PC-3 (cell line): ENCODE data around the gene TNP1. TPM values are rescaled to one million over a fixed set of nuclear protein-coding genes. Genes with fewer than 3 reads are reported as not detected.

Experiments
- ATAC-seq: fragments of 200-7000 bp; cut with Tn5 transposase; 2 replicates; pipeline ENCODE4 v1.9.1; 2020; ENCODE audit warnings: mild to moderate bottlenecking, moderate library complexity
- BruUV-seq: library from RNA; stranded (reverse); fragments of 400-500 nt; replicated peaks from 2 replicates; lab custom pipeline; 2021; lab: Mats Ljungman, UMichigan
- CTCF ChIA-PET: fragments of 300-600 bp; sonication (Branson Sonifier 250); formaldehyde crosslinking; loops from one replicate; lab custom pipeline; 2022; ENCODE audit warnings: antibody characterized with exemption; lab: Charles Lee
- POLR2A ChIA-PET: fragments of 300-600 bp; sonication (Branson Sonifier 250); formaldehyde crosslinking; loops from one replicate; lab custom pipeline; 2022; ENCODE audit warnings: antibody characterized with exemption; ENCODE audit not compliant: unreplicated experiment; lab: Charles Lee
- DNase-seq: peaks from one replicate; pipeline ENCODE4 v3.0.0-alpha.2; 2015
- H2AFZ ChIP-seq: fragments of 300-600 bp; sonication (generic); 2 replicates; pipeline ENCODE4 v1.6.0; 2016; ENCODE audit warnings: antibody characterized with exemption, low read length
- H3F3A ChIP-seq: fragments of 300-600 bp; sonication (generic); one replicate; pipeline ENCODE4 v1.6.0; 2017; ENCODE audit warnings: antibody characterized with exemption, low read length, control low read depth, mild to moderate bottlenecking; ENCODE audit not compliant: unreplicated experiment
- H3K27ac ChIP-seq: fragments of 300-600 bp; sonication (generic); 2 replicates; pipeline ENCODE4 v1.5.1; 2016; ENCODE audit warnings: mild to moderate bottlenecking, low read length
- H3K27me3 ChIP-seq: fragments of 300-600 bp; sonication (generic); 2 replicates; pipeline ENCODE4 v1.6.1; 2016; ENCODE audit warnings: low read length, mixed read lengths
- H3K36me3 ChIP-seq: fragments of 300-600 bp; sonication (generic); 2 replicates; pipeline ENCODE4 v1.6.1; 2016; ENCODE audit warnings: low read depth, mixed run types, low read length, mixed read lengths
- H3K4me1 ChIP-seq: fragments of 300-600 bp; sonication (generic); 2 replicates; pipeline ENCODE4 v1.5.1; 2016; ENCODE audit warnings: low read length; ENCODE audit not compliant: insufficient read depth
- H3K4me2 ChIP-seq: fragments of 300-600 bp; sonication (generic); 2 replicates; pipeline ENCODE4 v1.6.0; 2016; ENCODE audit warnings: low read length
- H3K4me3 ChIP-seq: fragments of 300-600 bp; sonication (generic); 2 replicates; pipeline ENCODE4 v1.5.1; 2016; ENCODE audit warnings: mild to moderate bottlenecking, low read length, mixed read lengths
- H3K79me2 ChIP-seq: fragments of 300-600 bp; sonication (generic); 2 replicates; pipeline ENCODE4 v1.6.1; 2017; ENCODE audit warnings: low read length, mixed read lengths
- H3K9ac ChIP-seq: fragments of 300-600 bp; sonication (generic); 2 replicates; pipeline ENCODE4 v1.6.0; 2016; ENCODE audit warnings: mild to moderate bottlenecking, low read length
- H3K9me2 ChIP-seq: fragments of 300-600 bp; sonication (generic); replicated peaks from 2 replicates; pipeline ENCODE4 v1.6.1; 2016; ENCODE audit warnings: mixed run types, low read length, mixed read lengths
- H3K9me3 ChIP-seq: fragments of 300-600 bp; sonication (generic); 2 replicates; pipeline ENCODE4 v1.6.1; 2016; ENCODE audit warnings: low read length, mixed read lengths
- H4K20me1 ChIP-seq: fragments of 300-600 bp; sonication (generic); 2 replicates; pipeline ENCODE4 v1.6.1; 2016; ENCODE audit warnings: low read length, mixed read lengths
- CTCF ChIP-seq: fragments of 300-600 bp; sonication (generic); conservative IDR thresholded peaks from 2 replicates; pipeline ENCODE4 v1.5.1; 2017; ENCODE audit warnings: antibody characterized with exemption, low read depth, mild to moderate bottlenecking, low read length
- EZH2 ChIP-seq: fragments of 300-600 bp; sonication (generic); IDR thresholded peaks from one replicate; pipeline ENCODE4 v1.6.1; 2017; ENCODE audit warnings: antibody characterized with exemption, mild to moderate bottlenecking, low read length; ENCODE audit not compliant: unreplicated experiment
- EZH2phosphoT487 ChIP-seq: fragments of 300-600 bp; sonication (generic); IDR thresholded peaks from 2 replicates; pipeline ENCODE4 v1.6.1; 2018; ENCODE audit warnings: mild to moderate bottlenecking, antibody characterized with exemption, low read length, borderline replicate concordance
- intact Hi-C: fragments of 100-400 bp; cut with micrococcal nuclease; formaldehyde crosslinking; loops from 2 replicates; pipeline ENCODE4 v1.9.0; 2023
- total RNA-seq: library from RNA; depleted of rRNA; stranded (reverse); fragments of >200 nt; gene quantifications from 2 replicates; pipeline ENCODE4 v1.2.3, GENCODE V29; 2014; rRNA removed

The TNP1 gene
- total RNA-seq, 1 experiment from 2014 or later, result not detected

- no peak overlapping the region for H3K4me2 ChIP-seq
- ChIA-PET CTCF (no interaction called here), POLR2A (no interaction called here)
- ATAC-seq, result no peak
- H3K27me3 ChIP-seq, result peaks cover 19% of the 10 kb centered on the region
- no peak overlapping the region for H3K4me3 ChIP-seq
- no peak overlapping the region for H3K9ac ChIP-seq
- no peak for DNase-seq
- no peak overlapping the region for H2AFZ ChIP-seq
- H3K27ac ChIP-seq, result no peak overlapping the region
- H3K9me3 ChIP-seq, result no peaks in the 10 kb centered on the region
- H3K4me1 ChIP-seq, result no peaks in the 10 kb centered on the region
- H3K79me2 ChIP-seq, result no peaks in the 10 kb centered on the region
- no peaks in the 10 kb centered on the region for H4K20me1 ChIP-seq
- intact Hi-C loops, result no loop called here
- no peaks in the 10 kb centered on the region for H3K36me3 ChIP-seq
- no peaks in the 10 kb centered on the region for H3F3A ChIP-seq
- BruUV-seq, result no TSS peak
- no peak for TF ChIP-seq EZH2phosphoT487
- TF ChIP-seq EZH2, result no peak
- TF ChIP-seq CTCF, result no peak
- no peaks in the 10 kb centered on the region for H3K9me2 ChIP-seq
These were observed 49.3 kb downstream of the TNP1 start for GRCh38 chr2:216810399-216811160.

Other genes with a start within 250 kb of the TNP1 start
- 174 and 183 TPM in 2 replicates for gene IGFBP2, start 226.6 kb downstream of the TNP1 start, total RNA-seq
- 140 and 157 TPM in 2 replicates for gene IGFBP5, start 164.5 kb downstream of the TNP1 start, total RNA-seq